IPS-15b (cell line): ENCODE measurements around the gene ZMIZ1.

Experiments used
- H3K27me3 ChIP-seq: one replicate; pipeline ENCODE4 v1.6.1; 2013; ENCODE audit warnings: low read length; ENCODE audit not compliant: control insufficient read depth, insufficient read depth
- H3K36me3 ChIP-seq: one replicate; pipeline ENCODE4 v1.6.1; 2013; ENCODE audit warnings: low read length; ENCODE audit not compliant: control insufficient read depth, insufficient read depth
- H3K4me1 ChIP-seq: one replicate; pipeline ENCODE4 v1.6.1; 2013; ENCODE audit warnings: mild to moderate bottlenecking, low read length; ENCODE audit not compliant: control insufficient read depth, insufficient read depth
- H3K4me3 ChIP-seq: one replicate; pipeline ENCODE4 v1.5.1; 2013; ENCODE audit warnings: low read depth, low read length
- H3K9ac ChIP-seq: one replicate; pipeline ENCODE4 v1.6.1; 2013; ENCODE audit warnings: low read depth, mild to moderate bottlenecking, low read length
- H3K9me3 ChIP-seq: one replicate; pipeline ENCODE4 v1.6.1; 2013; ENCODE audit warnings: mild to moderate bottlenecking, low read length; ENCODE audit not compliant: control insufficient read depth, insufficient read depth

The ZMIZ1 gene

GRCh38 chr10:79313911-79314439 lies 245.2 kb downstream of the ZMIZ1 start:
- Histone ChIP-seq H3K27me3 (no peaks in the 10 kb centered on the region), H3K9me3 (no peaks in the 10 kb centered on the region), H3K9ac (no peak overlapping the region), H3K4me3 (no peak overlapping the region), H3K36me3 (peaks cover 15% of the 10 kb centered on the region), H3K4me1 (peaks cover 13% of the 10 kb centered on the region)

- no peaks in the 10 kb centered on the region for H3K27me3 ChIP-seq
- no peak overlapping the region for H3K4me3 ChIP-seq
- peaks cover 13% of the 10 kb centered on the region for H3K4me1 ChIP-seq
- no peak overlapping the region for H3K9ac ChIP-seq
- H3K36me3 ChIP-seq, result peaks cover 8% of the 10 kb centered on the region
- no peaks in the 10 kb centered on the region for H3K9me3 ChIP-seq
Measured at GRCh38 chr10:79314761-79315601, 246.2 kb downstream of the ZMIZ1 start.

GRCh38 chr10:79315602-79315920 lies 246.8 kb downstream of the ZMIZ1 start:
- H3K9ac ChIP-seq, result no peak overlapping the region
- no peak overlapping the region for H3K4me3 ChIP-seq
- H3K9me3 ChIP-seq, result no peaks in the 10 kb centered on the region
- peaks cover 13% of the 10 kb centered on the region for H3K4me1 ChIP-seq
- H3K27me3 ChIP-seq, result no peaks in the 10 kb centered on the region
- peaks cover 7% of the 10 kb centered on the region for H3K36me3 ChIP-seq

- Histone ChIP-seq H3K4me3 (no peak overlapping the region), H3K27me3 (no peaks in the 10 kb centered on the region), H3K4me1 (peaks cover 13% of the 10 kb centered on the region), H3K9ac (no peak overlapping the region), H3K36me3 (peaks cover 7% of the 10 kb centered on the region), H3K9me3 (no peaks in the 10 kb centered on the region)
Measured at GRCh38 chr10:79316671-79317431, 248.1 kb downstream of the ZMIZ1 start.

GRCh38 chr10:79318369-79318768 lies 249.6 kb downstream of the ZMIZ1 start:
- Histone ChIP-seq H3K27me3 (no peaks in the 10 kb centered on the region), H3K9ac (no peak overlapping the region), H3K36me3 (no peaks in the 10 kb centered on the region), H3K4me1 (peaks cover 13% of the 10 kb centered on the region), H3K9me3 (no peaks in the 10 kb centered on the region), H3K4me3 (no peak overlapping the region)

- Histone ChIP-seq H3K4me3 (no peak overlapping the region), H3K4me1 (peaks cover 13% of the 10 kb centered on the region), H3K9ac (no peak overlapping the region), H3K9me3 (no peaks in the 10 kb centered on the region), H3K27me3 (no peaks in the 10 kb centered on the region), H3K36me3 (no peaks in the 10 kb centered on the region)
Measured at GRCh38 chr10:79319115-79319771, 250.5 kb downstream of the ZMIZ1 start.

- H3K4me3 ChIP-seq, result no peak overlapping the region
- no peaks in the 10 kb centered on the region for H3K27me3 ChIP-seq
- no peaks in the 10 kb centered on the region for H3K9me3 ChIP-seq
- H3K36me3 ChIP-seq, result no peaks in the 10 kb centered on the region
- no peak overlapping the region for H3K9ac ChIP-seq
- peaks cover 13% of the 10 kb centered on the region for H3K4me1 ChIP-seq
Measured at GRCh38 chr10:79320316-79320715, 251.6 kb downstream of the ZMIZ1 start.

- peaks cover 13% of the 10 kb centered on the region for H3K4me1 ChIP-seq
- H3K4me3 ChIP-seq, result no peak overlapping the region
- H3K9ac ChIP-seq, result no peak overlapping the region
- no peaks in the 10 kb centered on the region for H3K27me3 ChIP-seq
- no peaks in the 10 kb centered on the region for H3K9me3 ChIP-seq
- no peaks in the 10 kb centered on the region for H3K36me3 ChIP-seq
Measured at GRCh38 chr10:79320820-79321493, 252.2 kb downstream of the ZMIZ1 start.

- Histone ChIP-seq H3K9ac (no peak overlapping the region), H3K4me3 (no peak overlapping the region), H3K36me3 (no peaks in the 10 kb centered on the region), H3K4me1 (peaks cover 13% of the 10 kb centered on the region), H3K9me3 (no peaks in the 10 kb centered on the region), H3K27me3 (no peaks in the 10 kb centered on the region)
Measured at GRCh38 chr10:79321494-79321882, 252.7 kb downstream of the ZMIZ1 start.

- H3K36me3 ChIP-seq, result no peaks in the 10 kb centered on the region
- H3K4me3 ChIP-seq, result no peak overlapping the region
- no peaks in the 10 kb centered on the region for H3K27me3 ChIP-seq
- no peaks in the 10 kb centered on the region for H3K9me3 ChIP-seq
- H3K4me1 ChIP-seq, result peaks cover 10% of the 10 kb centered on the region
- no peak overlapping the region for H3K9ac ChIP-seq
Measured at GRCh38 chr10:79321951-79322350, 253.2 kb downstream of the ZMIZ1 start.
